ENCODE data around the gene DCAF7.

The DCAF7 gene

DNA sequence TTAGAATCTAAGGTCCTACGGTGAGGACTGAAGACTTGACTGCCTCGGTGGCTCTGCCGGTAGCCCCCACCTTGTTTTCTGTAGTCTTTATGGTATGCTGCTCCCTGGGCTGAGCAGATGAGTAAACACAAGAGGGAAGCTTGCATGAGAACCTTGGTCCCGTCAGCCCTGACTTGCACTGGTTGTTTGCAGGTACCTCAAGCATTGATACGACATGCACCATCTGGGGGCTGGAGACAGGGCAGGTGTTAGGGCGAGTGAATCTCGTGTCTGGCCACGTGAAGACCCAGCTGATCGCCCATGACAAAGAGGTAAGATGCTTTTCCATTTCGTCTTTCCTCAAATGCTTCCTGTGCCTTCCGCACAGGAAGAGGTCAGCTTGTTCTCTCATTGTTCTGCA lies 29.4 kb downstream of the DCAF7 start:
- DNase-seq (ENCODE audit: low read depth in 2 of 3, low spot score in 1 of 3): no peak

DNA sequence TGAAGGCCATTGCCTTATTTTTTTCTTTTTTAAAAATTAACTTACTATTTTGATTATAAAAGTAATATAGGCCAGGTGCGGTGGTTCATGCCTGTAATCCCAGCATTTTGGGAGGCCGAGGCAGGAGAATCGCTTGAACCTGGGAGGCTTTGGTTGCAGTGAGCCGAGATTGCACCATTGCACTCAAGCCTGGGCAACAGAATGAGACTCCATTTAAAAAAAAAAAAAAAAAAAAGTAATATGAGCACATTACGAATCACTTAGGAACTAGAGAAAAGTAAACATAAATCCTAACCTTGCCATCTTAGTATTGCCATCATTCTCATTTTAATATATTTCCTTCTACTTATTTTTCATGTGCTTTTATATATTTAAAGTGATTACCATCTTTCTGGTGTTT lies 37.5 kb downstream of the DCAF7 start:
- DNase-seq (ENCODE audit: low read depth in 2 of 3, low spot score in 1 of 3): no peak

DNA sequence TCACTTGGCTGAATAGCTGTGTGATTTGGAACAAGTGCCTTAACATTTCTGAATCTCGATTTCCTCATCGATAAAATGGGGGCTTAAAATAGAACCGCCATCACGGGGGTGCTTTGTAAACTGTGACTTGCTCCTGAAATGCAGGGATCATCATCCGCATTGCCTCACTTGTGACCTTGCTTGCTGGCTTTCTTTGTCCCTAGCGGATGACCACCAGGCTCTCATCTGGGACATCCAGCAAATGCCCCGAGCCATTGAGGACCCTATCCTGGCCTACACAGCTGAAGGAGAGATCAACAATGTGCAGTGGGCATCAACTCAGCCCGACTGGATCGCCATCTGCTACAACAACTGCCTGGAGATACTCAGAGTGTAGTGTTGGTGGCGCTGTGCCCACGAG lies 38.5 kb downstream of the DCAF7 start:
- DNase-seq (ENCODE audit: low read depth in 2 of 3, low spot score in 1 of 3): no peak

DNA sequence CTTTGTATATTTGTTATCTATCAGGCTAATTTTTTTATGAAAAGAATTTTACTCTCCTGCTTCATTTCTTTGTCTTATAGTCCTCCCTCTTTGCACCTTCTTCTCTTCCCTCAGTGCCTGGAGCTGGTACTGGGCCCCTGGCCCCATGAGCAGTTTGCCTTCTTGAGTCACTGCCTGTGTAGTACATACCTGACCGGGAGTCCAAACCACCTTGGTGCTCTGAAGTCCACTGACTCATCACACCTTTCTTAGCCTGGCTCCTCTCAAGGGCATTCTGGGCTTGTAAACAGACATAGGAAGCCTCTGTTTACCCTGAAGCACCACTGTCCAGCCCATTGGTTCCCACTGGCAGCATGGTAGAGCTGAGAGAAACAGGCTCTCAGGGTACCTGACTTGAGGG lies 39.4 kb downstream of the DCAF7 start:
- DNase-seq (ENCODE audit: low read depth in 2 of 3, low spot score in 1 of 3): no peak

DNA sequence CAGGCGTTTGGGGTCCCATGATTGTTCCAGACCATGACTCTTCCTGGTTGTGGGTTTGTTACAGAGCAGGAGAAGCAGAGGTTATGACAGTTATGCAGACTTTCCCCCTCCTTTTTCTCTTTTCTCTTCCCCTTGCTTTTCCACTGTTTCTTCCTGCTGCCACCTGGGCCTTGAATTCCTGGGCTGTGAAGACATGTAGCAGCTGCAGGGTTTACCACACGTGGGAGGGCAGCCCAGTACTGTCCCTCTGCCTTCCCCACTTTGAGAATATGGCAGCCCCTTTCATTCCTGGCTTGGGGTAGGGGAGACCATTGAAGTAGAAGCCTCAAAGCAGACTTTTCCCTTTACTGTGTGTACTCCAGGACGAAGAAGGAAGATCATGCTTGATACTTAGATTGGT lies 42.5 kb downstream of the DCAF7 start:
- DNase-seq (ENCODE audit: low read depth in 2 of 3, low spot score in 1 of 3): no peak

DNA sequence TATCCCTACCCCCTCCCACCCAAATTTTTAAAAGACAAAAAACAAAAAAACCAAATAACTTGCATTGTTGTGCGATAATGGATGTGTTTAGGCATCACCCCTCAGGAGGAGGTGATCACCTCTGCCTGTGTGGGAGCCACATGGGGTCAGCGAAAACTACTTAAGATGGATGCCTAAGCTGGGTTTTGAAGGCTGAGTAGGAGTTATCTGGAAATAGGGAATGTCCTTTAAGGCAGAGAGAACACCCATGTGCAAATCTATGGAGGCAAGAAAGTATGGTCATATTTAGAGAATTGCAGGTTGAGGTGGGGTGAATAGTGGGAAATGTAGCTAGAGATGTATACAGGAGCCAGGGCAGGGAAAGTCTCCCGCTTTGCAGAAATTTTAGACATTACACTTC lies 44.9 kb downstream of the DCAF7 start:
- no peak for DNase-seq (ENCODE audit: low read depth in 2 of 3, low spot score in 1 of 3)

DNA sequence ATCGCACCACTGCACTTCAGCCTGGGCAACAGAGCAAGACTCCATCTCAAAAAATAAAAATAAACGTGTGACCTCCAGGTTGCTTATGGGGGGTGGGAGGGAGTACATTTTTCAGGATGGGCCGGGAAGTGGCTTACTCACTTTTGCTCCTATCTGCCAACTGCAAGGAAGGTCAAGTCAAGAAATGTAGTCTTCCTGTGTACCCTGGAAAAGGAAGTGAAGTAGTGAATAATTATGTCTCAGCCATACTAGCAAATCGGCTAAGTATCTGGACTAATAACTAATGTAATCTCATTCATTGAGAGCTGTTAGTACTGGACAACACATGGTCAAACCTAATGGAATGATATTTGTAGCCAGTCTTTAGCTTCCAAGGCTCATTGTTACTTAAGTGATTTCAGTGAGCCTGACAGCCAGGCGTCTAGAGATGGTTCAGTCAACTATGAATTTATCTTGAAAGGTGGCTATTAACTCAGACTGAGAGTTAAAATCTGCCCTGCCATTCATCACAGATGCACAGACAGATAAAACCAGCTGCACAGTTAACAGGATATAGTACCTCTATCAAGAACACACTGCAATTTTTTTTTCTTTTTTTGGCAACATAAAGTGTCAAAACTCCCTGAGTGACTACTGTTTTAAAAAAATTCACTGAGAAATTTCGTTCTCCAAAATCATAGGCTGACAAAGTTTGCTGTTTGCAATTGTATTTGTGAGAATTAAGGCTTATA lies 46.7 kb downstream of the DCAF7 start:
- DNase-seq (ENCODE audit: low read depth in 2 of 3, low spot score in 1 of 3): no peak

DNA sequence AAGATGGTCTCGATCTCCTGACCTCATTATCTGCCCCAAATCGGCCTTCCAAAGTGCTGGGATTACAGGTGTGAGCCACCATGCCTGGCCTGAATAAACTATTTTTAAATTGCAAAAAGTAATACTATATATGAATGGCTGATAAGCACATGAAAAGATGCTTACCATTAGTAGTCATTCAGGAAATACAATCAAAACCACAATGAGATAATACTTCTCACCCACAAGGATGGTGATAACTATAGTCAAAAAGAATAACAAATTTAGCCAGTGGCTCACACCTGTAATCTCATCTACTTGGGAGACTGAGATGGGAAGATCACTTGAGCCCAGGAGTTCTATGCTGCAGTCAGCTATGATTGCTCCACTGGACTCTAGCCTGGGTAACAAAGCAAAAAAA lies 48.0 kb downstream of the DCAF7 start:
- no peak for DNase-seq (ENCODE audit: low read depth in 2 of 3, low spot score in 1 of 3)

DNA sequence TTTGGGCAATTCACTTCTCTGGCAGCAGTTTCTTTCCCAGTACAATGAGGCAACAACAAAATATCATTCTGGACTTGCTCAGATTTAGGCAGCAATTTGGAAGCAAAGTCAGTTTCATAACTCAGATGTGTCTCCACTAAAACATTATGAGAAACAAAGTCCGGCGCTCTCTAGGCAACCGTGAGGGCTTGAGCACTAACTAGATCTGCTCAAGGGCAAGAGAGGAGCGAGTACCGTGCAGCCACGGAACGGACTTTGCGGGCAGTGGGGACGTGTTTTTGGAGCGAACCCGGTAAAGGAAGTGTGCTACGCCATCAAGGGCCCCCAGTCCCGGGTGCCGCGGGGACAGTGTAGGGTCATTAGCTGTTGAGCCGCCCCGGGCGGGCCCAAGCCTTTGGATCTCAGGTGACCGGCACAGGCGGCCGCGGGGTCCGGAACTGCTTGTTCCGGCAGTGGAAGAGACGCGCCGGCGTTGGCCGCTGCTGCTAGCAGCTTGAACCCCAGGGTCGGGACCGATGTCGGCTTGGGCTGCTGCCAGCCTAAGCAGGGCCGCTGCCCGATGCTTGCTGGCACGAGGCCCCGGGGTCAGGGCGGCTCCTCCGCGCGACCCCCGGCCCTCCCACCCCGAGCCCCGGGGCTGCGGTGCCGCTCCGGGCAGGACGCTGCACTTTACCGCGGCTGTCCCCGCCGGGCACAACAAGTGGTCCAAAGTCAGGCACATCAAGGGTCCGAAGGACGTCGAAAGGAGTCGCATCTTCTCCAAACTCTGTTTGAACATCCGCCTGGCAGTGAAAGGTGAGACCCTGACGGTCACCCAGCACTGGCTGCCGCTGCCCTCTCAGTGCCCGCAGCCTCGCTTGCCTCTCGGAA lies 50.5 kb downstream of the DCAF7 start, which contains the start of gene TACO1:
Gene TACO1, plus strand, starts transcription at position 327 of the 870 bp plus-strand sequence. Its CDS starts 189 bp downstream, at position 516.
- peak; percentile 66 to 81 (median 69) for DNase-seq (ENCODE audit: low read depth in 2 of 3, low spot score in 1 of 3)

DNA sequence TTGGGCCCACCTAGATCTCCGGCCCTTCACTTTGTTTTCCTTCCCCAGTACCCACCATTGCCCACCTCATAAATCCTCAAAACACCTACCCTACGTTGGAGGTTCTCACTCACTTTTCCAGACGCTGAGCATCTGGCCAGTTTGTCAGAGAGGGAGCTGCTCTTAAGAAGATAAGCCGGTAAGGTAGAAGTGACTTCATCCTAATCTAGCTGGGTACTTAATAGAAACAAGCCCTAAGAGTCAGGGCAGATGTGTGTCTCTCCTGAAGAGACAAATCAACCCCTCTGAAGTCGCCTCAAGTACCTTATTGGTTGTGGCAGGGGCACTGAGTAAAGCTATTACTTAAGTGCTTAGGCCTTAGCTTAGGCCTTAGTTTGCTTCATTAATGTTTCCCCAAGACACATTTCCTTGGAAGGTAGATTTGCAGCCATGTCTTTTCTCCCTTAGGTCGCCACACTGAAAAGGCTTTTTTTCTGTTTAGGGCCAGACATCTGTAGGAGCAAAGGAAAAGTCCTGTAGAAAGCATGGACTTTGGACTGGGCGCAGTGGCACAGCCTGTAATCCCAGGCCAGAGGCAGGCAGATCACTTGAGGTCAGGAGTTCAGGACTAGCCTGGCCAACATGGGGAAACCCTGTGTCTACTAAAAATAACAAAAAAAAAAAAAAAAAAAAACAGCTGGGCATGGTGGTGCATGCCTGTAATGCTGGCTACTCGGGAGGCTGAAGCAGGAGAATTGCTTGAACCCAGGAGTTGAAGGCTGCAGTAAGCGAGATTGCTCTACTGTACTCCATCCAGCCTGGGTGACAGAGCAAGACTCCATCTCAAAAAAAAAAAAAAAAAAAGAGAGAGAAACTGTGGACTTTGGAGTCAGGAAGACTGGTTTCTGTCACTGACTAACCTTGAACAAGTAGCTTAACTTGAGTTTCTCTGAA lies 51.4 kb downstream of the DCAF7 start:
- no peak for DNase-seq (ENCODE audit: low read depth in 2 of 3, low spot score in 1 of 3)

DNA sequence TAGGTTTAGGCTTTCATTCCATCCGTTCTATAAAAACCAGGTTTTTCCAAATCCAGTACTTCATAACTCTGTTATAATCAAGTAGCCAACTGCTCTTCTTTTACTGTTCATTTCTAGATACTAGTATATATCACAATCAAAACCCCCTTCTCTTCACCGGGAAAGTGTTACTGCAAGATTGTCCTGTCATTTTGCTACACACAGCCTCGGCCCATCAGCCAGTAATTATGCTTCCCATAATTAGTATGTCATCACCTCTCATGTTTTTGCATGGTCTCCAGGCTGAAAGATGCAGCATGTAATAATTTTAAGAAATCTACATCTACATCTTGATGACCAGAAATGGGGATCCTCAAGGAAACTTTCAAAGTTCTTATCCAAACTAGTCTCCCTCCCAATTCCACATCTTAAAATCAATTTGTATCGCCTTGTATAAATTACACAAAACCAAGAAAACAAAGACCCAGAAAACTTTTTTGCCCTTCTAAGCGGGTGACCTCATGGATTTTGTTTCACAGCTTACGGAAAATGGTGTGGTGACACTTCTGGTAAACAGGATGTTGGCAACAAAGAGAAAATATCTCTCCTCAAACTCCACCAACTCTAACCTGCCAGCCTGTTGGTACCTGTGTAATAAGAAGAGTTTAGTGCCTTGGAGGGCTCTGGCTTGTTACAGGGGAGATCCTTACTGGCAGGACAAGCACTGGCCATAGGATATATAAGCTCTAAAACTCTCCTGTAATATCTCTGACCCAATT lies 59.7 kb downstream of the DCAF7 start:
- no peak for DNase-seq (ENCODE audit: low read depth in 2 of 3, low spot score in 1 of 3)

DNA sequence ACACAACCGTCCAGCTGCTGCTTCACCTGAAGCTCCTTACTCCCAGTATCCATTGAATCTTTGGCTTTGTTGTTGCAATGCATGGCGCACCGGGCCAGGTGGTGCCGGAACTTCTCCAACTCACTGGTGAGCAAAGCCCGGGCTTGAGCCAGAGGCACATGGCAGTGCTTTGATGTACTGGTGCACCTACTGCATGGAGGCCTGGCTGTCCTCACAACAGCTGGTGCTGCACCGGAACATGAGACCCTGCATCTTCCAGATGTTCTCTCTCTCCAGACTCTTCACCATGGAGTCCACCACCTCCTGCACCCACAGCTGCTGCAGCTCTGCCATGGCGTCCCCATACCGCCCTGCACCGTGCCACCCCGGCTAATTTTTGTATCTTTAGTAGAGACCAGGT lies 60.6 kb downstream of the DCAF7 start:
- no peak for DNase-seq (ENCODE audit: low read depth in 2 of 3, low spot score in 1 of 3)

DNA sequence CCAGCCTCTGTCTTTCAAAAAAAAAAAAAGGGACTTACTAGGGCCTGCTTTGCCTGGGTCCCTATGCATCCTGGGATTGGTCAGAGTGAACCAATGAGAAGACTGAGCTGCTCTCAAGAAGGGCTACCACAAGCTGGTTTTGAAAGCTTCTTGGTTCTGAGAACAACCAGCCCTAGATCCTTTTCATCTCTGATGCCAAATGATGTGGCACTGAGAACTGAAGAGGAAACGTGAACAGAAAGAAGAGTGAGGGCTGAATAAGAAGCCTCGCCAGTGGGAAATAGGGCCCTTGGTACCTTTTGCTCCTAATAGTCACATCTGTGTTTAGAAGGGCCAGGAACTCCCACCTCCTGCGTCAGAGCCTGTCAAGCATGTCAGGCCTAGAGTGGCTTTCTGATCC lies 61.1 kb downstream of the DCAF7 start:
- peak in 1 of 3 donors; percentile 18 for DNase-seq (ENCODE audit: low read depth in 2 of 3, low spot score in 1 of 3)

DNA sequence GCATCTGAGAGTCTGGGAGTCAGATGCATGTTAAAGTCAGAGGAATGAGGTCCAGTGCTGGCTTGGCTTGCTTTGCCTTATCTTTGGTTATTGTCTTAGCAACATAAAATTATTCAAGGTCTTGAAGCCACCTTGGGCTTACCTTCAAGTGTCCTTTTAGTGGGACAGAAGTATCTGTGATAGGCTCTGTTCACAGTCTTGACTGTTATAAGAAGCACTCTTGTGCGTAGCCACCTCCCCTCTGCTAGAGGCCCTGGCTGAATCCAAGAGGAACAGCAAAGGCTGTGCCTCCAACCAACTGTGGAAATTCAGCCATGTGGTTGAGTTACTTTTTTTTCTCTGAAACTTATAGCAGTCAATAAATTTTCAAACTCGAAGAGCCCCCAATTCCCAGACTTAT lies 63.4 kb downstream of the DCAF7 start:
- DNase-seq (ENCODE audit: low read depth in 2 of 3, low spot score in 1 of 3): no peak

DNA sequence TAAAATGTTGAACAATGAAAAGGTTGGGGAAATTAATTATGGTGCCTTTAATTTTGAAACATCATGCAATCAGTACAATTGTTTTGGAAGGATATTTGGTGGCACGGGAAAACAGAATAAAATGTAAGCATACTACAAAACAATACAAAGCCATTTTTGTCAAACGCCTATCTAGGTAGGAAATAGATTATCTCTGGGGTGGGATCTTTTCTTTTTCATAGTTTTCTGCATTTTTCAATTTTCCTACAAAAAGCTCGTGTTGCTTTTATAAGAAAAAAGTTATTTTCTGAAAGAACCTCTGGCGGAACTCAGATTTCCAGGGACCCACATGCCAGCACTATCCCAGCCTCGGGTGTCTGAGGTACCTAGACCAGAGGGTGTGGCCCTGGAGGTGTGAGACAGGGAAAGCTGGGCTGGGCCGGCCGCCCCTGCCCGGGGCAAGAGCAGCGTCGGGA lies 71.0 kb downstream of the DCAF7 start:
- DNase-seq (ENCODE audit: low read depth in 2 of 3, low spot score in 1 of 3): no peak

DNA sequence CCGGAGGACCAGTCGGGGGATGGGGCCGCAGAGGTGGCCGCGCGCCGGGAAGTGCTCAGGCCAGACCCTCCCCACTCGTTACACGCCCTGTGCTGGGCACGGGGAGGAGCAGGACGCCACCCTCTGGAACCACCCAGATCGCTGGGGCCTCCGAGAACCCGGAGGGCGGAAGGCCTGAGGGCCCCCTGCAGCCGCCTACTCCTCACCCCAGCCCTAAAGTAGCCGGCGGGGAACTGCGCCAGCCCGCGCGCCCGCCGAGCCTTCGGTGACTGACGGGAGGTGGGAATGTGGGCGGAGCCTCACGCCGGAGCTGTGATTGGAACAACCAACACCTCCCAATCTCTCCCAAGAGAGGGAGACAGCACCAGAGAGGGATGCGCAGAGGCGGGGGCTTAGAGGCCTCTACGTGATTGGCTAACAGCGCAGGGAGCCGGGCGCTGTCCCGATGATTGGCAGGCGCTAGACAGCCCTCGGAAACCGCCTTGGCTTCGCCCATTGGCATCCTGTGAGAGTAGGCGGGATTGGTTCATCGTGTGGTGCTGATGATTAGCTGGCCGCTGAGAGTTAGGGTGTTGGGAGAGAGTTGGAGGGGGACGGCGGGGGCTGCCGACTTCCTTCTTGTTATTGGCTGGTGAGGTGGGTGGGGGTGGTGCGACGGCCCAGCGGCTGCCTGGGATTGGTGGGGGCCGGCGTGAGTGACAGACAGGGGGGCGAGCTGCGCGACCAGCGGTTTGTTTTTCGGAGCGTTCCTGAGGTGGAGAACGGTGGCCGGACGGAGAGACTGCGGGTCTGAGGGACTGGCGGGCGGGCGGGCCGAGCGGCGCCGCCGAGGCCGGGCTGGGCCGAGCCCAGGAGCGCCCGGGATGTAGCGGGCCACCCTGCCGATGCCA lies 71.7 kb downstream of the DCAF7 start, which contains the start of gene MAP3K3:
Gene MAP3K3, plus strand, starts transcription at position 734 of the 890 bp plus-strand sequence. CDS start 343 bp downstream, outside the sequence.
- peak; percentile 90 to 98 (median 96) for DNase-seq (ENCODE audit: low read depth in 2 of 3, low spot score in 1 of 3)

DNA sequence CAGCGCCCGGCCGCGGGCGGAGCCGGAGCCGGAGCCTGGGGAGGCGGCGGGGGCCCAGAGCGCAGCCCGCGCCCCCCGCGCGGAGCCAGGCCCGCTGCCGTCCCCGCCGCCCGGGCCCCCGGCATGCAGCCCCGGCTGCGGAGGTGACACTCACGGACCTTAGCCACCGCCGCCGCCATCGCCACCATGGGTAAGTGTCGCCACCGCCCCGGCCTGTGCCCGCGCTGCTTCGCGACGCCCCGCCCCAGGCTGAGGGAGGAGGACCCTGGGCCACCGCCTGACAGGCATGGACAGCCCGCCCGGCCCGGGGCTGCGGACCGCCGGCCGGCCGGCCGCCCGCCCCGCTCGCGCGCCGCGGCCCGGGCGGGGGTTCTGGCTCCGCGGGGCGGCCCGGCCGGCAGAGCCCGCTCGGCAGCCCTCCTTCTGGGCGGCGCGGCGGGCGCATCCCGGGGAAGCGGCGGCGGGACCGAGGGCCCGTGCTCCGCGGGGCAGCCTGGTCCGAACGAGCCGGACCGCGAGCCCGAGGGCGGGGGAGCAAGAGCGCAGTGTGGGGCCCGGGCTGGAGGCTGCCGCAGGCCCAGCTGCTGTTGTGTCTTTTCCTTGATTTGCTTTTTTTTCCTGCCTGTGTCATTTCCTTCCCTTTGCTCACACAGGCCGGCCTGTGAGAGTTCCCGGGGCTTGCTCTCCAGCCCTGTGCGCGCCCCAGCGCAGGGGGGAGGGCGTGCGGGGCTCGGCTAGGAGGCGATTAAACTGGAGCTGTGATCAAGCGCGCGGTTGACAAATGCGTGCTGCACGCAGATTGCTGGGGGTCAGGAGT lies 72.5 kb downstream of the DCAF7 start:
- peak in 2 of 3 donors; percentile 34 to 55 for DNase-seq (ENCODE audit: low read depth in 2 of 3, low spot score in 1 of 3)

DNA sequence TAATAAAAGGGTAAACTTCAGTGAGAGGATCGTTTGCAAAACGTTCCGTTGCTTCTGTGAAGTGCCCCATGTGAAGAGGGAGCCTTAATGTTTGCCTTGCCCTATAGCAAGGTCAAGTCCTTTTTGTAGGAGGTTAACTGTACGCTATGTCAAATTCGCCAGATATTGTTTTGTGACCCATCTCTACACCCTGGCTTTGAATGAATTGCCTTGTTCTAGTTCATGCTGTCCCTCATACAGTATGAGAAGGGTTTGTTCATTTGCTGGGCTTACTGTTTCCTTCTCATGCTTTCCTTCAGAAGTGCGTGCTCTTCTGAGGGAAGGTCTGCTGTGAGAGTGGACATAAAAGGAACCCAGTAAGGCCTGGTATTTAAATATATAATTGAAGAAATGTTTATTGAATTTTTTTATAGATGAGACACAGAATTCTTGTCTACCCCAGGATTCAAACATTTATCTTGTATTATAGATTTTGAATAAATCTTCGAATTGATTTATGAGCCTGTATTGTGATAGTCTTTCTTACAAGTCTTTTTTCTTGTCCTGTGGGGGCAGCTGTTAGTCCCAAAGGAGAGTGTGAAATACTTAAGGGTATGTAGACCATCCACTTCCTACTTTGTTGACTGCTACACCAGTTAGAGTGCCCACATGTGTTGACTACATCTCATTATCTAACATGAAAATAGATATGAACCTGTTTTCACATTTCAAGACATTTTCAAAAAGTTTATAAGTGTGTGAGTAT lies 73.7 kb downstream of the DCAF7 start:
- no peak for DNase-seq (ENCODE audit: low read depth in 2 of 3, low spot score in 1 of 3)

Data from stimulated activated CD4-positive, alpha-beta T cell treated with anti-CD3 and anti-CD28 coated beads, Interleukin-12 subunit alpha, Interleukin-12 subunit beta, amount 100 ng/mL, for 48 hours (primary cell).